ENCODE measurements around the gene TNIK.
A peak's percentile ranks its signal among the peaks of the same experiment; 100 is the strongest.
"Not testable (repeated sequence)": the region's sequence is repeated elsewhere in the genome, so short reads cannot be mapped to it uniquely, and the experiment has no call there.

Gene TNIK

DNA sequence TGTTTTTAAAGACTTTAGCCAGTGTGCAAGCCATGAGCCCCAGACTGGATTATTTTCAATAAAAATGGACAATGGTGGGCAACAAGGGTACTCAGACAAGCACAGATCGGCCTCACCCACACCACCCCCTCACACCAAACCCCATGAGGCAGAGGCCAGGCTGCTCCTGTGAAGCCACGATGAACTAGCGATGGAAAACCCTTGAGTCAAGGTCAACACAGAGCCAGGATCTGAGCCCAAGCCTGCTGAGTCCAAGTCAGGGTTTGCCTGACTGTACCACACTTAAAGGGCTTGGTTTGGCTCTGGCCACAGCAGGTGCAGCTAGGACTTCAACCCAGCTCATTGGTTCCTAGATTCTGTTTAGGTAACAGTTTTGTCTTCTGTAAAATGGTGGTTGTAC, 302.2 kb downstream of the TNIK start:
- no peak for DNase-seq

DNA sequence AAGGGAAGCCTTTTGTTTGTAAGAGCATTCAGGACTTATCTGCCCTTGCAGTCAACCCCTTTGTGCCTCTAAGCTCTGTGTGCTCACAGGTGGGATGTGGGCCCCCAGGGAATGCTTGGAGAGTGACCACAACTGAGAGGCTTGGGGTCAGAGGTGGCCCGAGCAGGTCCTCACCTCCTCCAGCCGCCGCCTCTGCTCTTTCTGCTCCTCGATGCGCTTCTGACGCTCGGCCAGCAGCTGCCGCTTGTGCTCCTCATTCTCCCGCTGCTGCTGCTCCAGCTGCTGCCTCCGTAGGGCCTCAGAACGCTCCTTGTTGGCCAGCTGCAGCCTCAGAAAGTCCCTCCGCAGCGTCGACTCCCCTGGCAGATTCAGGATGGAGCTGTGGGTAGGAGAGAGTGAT, 302.9 kb downstream of the TNIK start:
- DNase-seq = peak; percentile 30

DNA sequence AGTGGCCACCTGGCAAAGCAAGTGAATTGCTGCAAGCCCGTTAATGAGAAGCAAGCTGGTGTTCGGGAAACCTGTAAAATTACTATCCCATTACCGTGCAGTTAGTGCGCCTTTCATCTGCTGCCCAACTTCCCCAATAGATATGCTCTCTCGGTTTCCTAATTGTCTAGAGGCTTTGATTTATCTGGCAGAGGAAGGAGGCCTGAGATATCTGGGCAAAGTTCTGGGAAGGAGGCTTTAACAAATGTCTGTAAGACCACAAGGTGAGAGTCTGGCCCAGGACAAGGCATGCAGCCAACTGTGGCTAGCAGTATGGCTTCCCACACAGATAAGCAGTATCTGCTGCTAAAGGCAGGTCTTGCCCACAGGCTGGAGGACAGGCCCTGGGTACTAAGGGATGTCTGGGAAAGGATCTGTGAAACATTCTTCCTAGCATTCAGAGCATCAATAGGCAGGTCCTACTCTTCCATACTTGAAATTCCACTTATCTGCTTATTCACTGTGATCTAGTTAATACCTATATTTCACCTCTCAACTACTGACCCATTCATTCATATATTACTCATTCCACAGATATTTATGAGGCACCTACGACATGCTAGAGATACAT, 303.7 kb downstream of the TNIK start:
- DNase-seq = peak; percentile 20

DNA sequence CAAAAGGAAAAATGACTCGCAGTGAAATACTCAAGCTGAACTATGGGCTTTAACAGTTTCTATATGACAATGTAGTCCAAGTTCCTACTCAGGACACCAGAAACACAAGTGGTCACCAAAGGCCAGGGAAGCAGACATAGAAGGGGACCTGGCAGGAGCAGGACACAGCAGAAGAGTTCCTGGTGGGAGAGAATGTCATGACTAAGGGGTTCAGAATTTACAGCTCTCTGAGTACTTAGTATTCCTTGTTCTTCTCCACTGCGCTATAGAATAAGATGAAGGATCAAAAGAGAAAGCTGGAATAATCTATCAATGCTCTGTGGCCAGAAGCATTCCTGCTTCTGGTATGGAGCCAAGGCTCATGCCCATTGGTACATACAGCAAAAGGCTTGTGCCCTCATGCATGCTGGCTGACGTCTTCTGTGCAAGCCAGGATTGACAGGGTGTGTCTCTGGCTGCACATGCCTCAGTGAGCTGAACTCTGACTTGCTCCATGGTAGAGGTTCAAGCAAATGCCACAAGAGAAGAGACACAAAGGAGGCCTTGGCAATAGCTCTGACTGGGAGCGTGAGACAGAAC, 305.0 kb downstream of the TNIK start:
- DNase-seq = no peak

DNA sequence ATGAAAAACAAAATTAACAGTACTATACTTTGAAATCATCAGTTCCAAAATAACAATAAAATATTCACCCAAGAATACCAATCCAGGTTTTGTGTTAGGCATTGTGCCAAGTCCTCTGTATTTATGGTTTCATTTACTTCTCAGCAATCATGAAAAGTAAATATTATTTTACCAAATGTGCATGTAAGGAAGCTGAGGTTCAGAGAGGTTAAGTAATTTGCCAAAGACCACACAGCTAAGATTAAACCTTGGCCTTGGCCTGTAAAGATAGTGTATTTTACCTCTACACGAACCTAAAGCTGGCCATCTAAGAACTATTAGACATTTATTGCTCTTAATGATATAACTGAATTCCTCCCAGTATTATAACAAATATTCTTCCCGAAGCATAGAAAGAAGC, 309.3 kb downstream of the TNIK start:
- DNase-seq = no peak

DNA sequence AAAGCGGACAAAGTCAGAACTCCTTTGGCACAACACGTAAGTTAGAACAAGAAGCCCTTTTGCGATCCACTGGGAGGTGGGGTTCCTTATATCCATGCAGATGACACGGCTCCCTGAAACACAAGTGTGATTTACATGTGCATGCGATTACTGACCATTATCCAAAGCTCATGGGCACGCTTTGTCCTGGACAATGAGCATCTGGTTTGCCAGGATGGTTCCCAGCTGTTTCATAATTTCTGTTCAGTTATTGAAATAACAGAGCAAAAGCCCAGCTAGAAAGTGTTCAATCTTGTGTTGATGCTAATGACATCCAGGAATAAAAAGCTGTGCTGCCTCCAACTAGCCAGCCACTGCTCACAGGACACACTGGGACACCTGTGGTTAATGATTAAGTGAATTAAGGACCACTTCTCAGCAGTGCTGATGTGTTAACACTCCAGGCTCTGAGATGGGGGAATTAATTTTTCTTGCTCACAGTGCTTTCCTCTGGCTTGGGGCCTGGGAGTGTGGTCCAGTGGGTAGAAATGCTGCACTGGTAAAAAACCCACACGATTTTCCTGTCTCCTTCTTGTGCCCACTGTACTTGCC, 310.6 kb downstream of the TNIK start:
- DNase-seq = no peak

DNA sequence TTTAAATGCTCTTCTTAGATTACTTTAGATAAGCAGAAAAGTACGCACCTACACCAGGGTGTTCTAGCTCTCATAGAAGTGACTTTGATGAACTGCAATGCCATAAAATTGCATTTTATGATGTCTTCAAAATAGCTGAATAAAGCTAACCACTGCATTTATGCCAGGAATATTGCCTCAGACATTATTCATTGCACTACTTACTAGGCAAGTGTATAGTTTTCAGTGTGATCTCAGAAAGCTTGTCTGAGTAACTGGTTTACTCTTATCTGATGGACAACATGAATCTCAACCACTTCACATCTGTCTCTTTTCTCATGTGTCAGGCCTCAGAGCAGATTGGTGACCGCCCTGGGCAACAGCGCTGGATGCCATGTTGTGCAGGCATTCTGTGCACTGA, 314.4 kb downstream of the TNIK start:
- no peak for DNase-seq

DNA sequence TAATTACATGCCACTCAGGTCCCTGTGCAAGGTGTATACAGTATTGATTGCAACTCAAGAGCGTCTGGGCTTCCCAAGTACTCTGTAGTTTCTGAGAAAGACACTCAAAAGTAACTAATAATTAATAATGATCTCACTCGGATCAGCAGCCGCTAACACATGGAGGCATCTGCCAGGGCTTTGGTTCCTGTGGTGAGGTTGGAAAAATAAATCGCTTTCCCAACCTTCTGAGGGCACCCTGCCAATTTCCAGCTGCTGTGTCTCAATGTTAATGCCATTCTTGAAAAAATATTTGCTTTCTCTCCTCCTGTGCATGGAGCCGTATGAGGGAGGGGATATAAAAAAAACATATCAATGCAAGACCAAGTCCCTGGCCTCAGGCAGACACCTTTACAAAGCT, 317.2 kb downstream of the TNIK start:
- peak; percentile 57 for DNase-seq

DNA sequence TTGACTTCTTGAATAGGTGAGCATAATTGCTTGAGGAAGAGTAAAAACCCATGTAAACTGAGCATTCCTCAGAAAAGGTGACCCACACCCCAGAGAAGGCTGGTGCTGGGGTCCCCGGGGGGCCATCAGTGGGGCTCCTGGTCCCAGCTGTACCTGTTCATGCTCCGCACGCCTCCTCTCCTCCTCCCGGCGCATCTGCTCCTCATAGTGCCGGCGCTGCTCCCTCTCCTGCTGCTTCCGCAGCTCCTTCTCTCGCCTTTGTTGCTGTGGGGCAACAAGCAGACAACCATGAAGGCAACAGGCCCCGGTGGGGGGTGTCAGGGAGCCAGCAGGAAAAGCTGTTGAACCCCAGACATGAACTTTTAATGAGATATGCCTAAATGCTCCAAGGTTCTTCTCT, 320.0 kb downstream of the TNIK start:
- DNase-seq = no peak

DNA sequence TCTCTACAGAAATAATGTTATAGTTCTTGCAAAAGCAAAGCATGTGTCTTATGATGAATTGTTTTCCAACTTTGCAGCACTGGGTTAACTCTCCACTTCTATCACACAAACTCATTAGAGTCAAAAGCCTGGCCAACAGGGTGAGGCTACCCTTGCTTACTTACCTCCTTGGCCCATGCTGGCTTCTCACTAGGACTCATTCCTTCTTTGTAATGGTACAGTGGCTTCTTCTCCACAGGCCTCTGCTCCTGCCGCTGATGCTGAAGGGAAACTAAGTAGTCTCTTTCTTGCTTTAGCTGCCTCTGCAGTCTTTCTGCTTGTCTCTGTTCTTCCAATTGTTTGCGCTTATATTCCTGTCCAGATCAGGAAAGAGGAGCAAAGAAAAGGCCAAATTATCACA, 322.2 kb downstream of the TNIK start:
- DNase-seq = no peak

DNA sequence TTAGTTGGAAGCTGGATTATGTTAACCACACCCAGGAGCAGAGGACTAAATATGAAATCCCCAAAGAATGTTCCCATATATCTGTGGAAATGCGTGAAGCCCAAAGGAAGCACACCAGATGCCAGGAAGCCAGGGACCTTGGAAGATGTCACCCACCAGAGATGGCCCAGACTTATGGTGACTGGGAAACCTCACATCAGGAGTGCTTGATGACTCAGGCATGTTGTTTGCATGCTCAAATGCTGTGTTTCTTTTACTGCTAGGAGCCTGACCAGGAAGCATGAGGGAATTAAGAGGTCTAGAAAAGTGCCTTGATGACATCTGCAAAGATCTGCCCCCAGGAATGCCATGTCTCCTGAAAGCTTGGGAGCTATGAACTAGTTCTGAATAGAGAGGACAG, 324.7 kb downstream of the TNIK start:
- DNase-seq = no peak

DNA sequence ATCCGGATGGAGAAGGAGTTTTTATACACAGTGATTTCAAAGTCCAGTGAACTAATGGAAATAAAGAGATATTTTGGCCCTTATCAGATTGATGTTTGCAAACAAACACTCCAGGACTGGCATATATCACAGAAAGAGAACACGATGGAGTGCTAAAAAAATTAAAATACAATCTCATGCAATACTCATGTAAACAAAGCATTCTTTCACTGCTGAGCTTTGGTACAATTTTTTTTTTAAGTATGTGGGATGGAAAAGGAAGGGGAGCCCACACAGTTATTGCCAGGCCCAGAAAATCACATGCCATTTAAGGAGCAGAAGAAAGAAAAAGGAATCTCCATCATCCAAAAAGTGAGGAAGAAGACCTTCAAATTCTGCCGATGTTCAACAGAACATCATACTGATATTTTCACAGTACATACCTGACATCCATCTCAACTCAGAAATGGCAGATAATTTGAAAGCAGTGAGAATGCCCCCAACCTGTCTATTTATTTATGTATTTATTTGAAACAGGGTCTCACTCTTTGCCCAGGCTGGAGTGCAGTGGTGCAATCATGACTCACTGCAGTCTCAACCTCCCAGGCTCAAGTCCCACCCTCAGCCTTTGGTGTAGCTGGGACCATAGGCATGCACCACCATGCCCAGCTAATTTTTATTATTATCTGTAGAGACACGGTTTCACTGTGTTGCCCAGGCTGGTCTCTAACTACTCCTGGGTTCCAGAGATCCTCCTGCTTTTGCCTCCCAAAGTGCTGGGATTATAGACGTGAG, 326.2 kb downstream of the TNIK start:
- no peak for DNase-seq

DNA sequence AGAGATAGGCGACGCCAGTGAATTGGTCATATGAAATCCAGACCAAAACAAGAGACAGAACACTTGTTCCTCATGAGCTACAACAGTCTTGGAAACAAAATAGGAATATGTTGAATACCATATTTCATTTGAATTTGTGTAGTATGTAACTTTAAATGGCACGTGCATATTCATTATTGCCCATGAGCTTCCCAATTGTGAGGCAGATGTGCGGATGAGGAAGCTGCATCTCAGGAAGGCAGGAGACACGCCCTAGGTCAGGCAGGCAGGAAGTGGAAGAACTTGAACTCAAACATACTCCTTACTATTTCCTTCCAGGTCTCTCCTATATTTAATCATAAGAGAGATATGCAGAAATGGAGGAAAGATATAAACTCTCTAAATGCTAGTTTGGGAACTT, 326.9 kb downstream of the TNIK start:
- no peak for DNase-seq

DNA sequence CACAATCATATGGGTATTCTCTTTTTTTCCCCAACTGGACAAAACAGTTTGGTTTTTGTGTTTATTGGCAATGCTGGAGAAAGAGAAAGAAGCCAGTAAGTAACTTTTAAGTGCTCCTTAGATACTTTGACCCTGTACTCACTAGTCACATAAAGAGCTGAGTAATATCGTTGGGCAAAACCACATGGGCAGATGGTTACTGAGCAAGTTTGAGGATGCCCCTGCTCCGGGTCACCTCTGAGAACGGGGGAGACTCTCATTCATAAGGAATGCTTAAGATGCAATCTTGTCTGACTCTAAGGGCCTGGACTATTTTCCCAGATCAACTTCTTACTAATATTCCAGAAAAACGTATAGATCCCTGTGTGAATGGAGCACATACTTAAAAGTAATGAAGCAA, 327.3 kb downstream of the TNIK start:
- DNase-seq = peak; percentile 78

DNA sequence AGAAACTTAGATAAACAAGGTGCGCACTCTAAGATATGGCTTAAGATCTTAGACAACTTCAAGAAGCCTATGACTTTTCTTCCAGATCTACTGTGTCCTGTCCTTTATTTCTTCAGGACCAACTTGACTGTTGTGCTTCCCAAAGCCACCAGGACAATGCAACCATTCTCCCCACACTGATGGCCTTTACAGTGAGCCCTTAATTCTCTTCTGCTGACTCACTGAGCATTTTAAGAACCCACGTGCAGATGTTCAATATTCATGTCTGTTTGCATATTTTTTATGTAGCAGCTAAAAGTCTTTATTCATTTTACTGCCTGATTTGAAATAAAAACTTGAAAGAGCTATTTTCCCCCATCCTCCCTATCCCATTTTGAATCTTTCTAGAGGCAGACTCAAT, 330.4 kb downstream of the TNIK start:
- peak; percentile 63 for DNase-seq

DNA sequence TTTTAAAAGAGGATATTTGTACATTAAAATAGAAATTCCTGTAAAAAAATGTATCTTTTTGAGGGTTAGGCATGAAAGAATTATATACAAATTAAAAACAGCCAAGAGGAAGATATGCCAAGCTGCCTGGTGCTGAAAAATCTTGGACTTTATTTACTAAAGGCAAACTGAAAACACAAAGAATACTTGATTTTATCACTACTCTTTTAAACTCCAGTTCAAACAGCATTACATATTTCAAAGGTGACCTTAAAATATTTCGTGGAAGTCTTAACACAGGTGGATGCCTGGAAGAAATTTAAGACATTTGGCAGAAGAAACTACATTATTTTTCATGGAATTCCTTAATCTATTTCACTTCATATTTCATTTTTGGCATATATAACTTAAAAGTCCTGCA, 332.6 kb downstream of the TNIK start:
- no peak for DNase-seq

DNA sequence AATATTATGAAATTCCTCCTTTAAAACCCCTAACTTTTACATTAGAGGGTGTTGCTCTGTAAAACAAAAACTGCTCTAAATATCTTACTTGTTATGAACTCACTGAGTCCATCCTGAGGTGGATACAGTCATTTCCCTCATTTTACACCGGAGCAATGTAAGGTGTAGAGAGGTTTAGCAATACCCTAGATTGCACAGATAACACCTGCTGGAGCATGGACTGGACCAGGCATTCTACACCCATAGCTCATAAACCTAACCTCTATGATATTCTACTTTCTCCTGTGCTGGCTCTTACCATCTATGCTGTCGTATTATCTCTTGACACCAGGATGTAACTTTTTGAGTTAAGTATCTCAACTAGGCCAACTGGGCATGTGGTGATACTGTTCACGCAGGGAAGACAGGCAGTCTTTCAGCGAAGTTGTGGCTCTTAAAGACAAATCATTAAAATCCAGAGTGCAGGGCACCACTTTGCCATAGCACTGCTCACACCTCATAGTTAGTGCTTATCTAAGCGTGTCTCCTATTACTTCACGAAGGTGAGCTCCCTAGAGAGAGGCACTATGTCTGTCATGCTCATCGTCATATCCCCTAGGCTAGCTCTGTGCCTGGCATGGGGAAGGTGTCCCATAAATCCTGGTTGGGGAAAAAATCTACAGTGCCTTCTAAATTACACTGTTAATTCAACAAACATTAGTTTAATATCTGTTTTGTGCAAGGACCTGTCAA, 333.6 kb downstream of the TNIK start:
- DNase-seq = no peak

DNA sequence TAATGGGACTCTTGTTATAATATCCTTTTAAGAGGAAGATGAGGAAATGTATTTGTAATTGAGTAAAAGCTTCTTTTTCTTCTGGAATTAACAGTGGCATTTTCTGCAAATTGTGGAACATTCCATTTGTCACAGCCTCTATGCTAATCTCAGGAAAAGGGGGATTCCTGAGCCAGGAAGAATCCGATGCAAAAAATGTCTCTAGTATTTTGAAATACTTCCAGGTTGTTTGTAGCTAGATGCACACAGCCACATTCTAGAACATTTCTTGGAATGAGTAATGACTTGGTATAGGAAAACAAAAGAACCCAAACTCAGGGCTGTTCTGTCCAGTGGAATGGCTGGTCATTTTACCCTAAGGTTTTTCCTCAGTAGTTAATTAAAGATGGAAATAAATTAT, 335.2 kb downstream of the TNIK start:
- DNase-seq = peak; percentile 64

DNA sequence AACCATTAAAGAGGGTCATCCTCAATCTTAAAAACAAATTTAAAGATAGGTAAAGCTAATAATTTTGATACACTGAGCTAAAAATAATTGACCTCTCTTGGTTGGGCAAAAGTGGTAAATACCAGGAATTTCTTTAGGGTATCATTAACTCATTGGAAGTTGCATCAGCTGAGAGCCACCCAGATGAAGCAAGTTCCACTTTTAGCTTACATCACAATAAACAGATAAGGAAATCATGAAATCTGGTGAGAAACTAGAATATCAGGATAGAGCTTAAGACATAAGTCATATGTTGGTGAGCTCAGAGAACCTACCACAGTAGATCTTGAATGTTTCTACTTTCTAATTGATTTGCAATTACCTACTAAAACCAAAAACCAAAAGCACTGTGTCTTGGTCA, 336.3 kb downstream of the TNIK start:
- DNase-seq = no peak

DNA sequence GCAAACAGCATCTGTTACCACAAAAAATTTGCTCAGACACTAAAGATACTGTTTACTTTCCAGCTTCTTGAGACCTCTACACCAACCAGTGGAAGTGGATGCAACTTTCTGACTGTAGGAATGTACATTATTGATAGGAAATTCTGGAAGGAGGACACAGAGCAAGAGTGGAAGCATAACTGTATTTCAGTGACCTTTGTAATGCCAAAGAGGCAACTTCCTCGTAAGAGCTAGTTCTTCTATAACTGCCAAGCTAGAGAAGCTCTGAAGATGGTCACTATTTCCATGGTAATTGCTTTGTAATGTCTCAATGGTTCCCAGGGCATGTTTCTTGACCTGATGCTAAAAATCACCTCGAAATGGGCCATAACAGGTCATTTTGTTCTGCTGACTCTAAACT, 337.3 kb downstream of the TNIK start:
- DNase-seq = no peak

DNA sequence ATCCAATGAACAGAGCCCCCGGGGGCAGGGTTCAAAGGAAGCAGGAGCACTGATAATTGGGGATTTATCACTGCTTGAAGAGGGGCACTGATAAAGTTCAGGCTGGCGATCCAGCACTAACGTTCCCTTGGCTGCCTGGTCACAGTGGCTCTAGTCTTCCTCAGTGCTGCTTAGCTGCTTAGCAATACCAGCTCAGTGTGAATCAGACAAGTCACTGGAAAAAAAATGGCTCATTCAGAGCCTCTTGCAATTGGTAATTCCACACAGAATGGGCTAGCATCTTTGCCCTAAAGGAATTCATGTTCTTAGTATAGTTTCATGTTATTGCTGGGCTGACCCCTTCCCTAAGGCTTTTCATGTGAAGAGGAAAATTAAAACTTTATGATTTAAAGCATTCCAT, 338.0 kb downstream of the TNIK start:
- DNase-seq = no peak

DNA sequence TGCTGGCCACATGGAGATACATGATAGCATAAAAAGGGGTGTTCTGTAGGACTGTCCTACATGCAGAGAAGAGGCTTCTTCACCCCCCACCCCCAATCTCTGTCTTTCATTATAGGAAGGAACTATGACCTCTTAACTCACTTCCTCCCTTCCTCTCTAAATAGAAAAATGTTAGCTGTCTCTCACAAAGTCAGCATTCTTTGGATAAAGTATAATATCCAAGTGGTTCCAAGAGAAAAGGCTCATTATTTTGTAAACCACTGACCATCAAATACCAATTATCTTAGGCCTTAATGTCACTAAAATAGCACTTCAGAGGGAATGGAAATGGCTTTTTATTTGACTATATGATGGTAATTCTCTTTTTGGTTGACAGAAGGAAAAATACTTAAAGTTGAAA, 338.4 kb downstream of the TNIK start:
- no peak for DNase-seq

DNA sequence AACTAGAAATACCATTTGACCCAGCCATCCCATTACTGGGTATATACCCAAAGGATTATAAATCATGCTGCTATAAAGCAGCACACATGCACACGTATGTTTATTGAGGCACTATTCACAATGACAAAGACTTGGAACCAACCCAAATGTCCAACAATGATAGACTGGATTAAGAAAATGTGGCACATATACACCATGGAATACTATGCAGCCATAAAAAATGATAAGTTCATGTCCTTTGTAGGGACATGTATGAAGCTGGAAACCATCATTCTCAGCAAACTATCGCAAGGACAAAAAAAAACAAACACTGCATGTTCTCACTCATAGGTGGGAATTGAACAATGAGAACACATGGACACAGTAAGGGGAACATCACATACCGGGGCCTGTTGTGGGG, 340.8 kb downstream of the TNIK start:
- not testable (repeated sequence) for DNase-seq
